Fibroblast of upper back skin (primary cell): ENCODE results near the gene PRXL2A.
"Not testable (repeated sequence)": the region's sequence is repeated elsewhere in the genome, so short reads cannot be mapped to it uniquely, and the experiment has no call there.

Experiments
- DNase-seq: peaks from one replicate; pipeline ENCODE4 v3.0.0-alpha.2; 2013

The PRXL2A gene

GRCh38 chr10:80462299-80462980, 54.1 kb downstream of the PRXL2A start:
- DNase-seq = peak; percentile 67

GRCh38 chr10:80462981-80463741, 54.8 kb downstream of the PRXL2A start:
- peak; percentile 72 for DNase-seq

- DNase-seq = no peak
Measured at GRCh38 chr10:80463868-80464267, 55.5 kb downstream of the PRXL2A start.

- no peak for DNase-seq
Measured at GRCh38 chr10:80464557-80465450, 56.5 kb downstream of the PRXL2A start.

GRCh38 chr10:80465451-80465835, 57.1 kb downstream of the PRXL2A start:
- DNase-seq = no peak

GRCh38 chr10:80465839-80466590, 57.7 kb downstream of the PRXL2A start:
- no peak for DNase-seq

GRCh38 chr10:80466724-80467326, 58.5 kb downstream of the PRXL2A start:
- no peak for DNase-seq

- no peak for DNase-seq
Measured at GRCh38 chr10:80468002-80468401, 59.7 kb downstream of the PRXL2A start.

- no peak for DNase-seq
Measured at GRCh38 chr10:80468806-80469421, 60.6 kb downstream of the PRXL2A start.

- DNase-seq = no peak
Measured at GRCh38 chr10:80470266-80470665, 61.9 kb downstream of the PRXL2A start.

GRCh38 chr10:80471001-80471400, 62.6 kb downstream of the PRXL2A start:
- no peak for DNase-seq

- no peak for DNase-seq
Measured at GRCh38 chr10:80471715-80472233, 63.4 kb downstream of the PRXL2A start.

- DNase-seq = peak; percentile 86
Measured at GRCh38 chr10:80472234-80473095, 64.1 kb downstream of the PRXL2A start.

GRCh38 chr10:80473096-80473657, 64.8 kb downstream of the PRXL2A start:
- DNase-seq = no peak

- DNase-seq = no peak
Measured at GRCh38 chr10:80473692-80474596, 65.6 kb downstream of the PRXL2A start.

- DNase-seq = no peak
Measured at GRCh38 chr10:80474597-80474910, 66.2 kb downstream of the PRXL2A start.

GRCh38 chr10:80474941-80475340, 66.6 kb downstream of the PRXL2A start:
- no peak for DNase-seq

GRCh38 chr10:80475641-80476040, 67.3 kb downstream of the PRXL2A start:
- DNase-seq = not testable (repeated sequence)

GRCh38 chr10:80476685-80477084, 68.3 kb downstream of the PRXL2A start:
- no peak for DNase-seq
